HG03064 (cell line): ENCODE results near the gene TLE4.
"Not testable (repeated sequence)": the region's sequence is repeated elsewhere in the genome, so short reads cannot be mapped to it uniquely, and the experiment has no call there.

ENCODE experiments used
- ATAC-seq: cut with Tn5 transposase; IDR thresholded peaks from one replicate; pipeline ENCODE4 v1.9.1; 2021; ENCODE audit warnings: low read depth; ENCODE audit not compliant: unreplicated experiment

The TLE4 gene

DNA sequence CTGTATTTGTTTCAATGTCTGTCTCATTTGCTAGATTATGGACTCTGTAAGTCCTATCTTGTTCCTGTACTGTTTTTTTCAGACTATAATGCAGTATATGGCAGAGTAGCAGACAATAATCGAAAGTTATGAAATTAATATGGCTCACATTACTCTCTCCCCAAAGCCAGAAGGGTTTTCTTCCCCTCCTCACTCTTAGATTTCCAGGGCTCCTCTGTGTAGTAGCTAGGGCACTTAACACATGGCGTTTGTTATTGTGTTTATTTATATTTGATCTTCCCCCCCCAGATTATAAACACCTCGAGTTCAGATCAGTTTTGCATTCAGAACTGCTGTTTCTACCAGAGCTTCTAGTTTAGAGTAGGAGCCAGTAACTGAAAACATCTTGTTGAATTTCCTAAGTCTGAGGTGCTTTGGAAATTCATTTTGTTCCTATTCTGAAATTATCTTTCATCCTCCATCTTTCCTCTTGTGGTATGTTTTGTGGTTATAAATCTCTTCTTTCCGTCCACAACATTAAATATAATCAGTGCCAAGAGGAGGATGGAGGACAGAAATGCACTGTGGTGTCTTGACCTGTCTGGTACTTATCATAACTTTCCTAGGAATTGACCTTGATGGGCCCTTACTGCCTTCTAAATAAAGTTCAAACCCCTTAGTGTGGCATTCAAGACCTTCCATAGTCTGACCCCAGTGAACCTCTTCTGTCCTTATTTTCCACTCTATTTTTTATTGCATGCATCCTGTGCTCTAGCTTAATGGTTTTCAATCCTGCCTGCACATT is 27.0 kb downstream of the TLE4 start:
- no peak for ATAC-seq

DNA sequence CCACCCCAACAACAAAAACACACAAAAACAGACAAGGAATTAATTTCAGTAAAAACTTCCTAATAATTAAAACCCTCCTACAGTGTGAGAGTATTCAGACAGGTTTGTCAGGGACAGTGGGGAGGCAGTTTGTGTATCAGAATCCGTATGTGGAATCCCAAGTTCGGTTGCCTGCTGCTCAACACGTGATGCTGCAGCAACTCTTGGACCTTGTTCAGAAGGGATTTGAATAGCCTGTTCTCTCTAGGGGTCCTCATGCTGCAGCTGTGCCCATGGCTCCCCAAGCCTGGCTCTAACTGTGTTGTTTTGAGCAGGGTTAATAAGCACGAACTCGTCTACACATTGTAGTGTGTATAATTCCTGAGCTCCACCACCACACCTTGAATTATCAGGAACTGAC is 28.7 kb downstream of the TLE4 start:
- ATAC-seq = no peak

DNA sequence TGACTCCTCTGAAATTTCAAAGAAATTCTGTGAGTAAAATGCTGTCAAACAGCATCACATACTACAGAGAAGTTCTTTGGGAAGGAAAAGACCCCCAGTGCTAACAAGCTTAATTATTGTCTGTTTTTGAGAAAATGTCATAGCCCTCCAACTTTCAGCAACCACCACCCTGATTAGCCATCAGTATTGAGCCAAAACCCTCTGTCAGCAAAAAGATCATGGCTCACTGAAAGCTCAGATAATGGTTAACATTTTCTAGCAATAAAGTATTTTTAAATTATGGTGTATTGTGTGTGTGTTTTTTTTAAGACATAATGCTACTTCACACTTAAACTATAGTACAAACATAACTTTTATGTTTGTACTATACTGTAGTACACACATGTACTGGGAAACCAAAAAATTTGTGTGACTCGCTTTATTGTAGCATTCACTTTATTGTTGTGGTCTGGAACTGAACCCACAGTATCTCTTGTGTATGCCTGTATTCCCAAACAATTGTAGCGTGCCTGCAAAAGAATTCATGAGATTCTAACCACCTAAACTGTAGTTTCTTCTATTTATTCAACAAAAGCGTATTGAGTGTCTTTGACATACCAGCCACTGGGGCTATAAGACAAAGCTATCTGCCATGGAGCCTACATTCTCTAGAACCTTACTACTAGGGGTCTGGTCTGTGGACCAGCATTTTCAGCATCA is 31.6 kb downstream of the TLE4 start:
- no peak for ATAC-seq

DNA sequence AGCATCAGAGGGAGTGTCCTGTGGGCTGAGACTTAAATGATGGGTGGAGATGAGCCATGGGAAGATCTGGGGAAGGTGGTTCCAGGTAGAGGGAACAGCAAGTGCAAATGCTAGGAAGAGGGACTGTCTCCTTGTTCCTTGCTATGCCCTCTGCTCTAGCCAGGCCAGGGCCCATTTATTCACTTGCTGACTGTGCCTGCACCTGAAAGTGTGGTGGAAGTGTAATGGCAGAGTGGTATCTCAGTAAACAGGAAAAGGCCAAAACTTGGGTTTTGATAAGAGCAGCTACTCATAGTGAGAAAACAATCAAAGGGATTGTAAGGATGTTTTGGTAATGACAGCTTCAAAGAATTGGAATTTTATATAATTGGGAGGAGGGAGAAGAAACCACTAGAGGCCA is 32.4 kb downstream of the TLE4 start:
- ATAC-seq = no peak

DNA sequence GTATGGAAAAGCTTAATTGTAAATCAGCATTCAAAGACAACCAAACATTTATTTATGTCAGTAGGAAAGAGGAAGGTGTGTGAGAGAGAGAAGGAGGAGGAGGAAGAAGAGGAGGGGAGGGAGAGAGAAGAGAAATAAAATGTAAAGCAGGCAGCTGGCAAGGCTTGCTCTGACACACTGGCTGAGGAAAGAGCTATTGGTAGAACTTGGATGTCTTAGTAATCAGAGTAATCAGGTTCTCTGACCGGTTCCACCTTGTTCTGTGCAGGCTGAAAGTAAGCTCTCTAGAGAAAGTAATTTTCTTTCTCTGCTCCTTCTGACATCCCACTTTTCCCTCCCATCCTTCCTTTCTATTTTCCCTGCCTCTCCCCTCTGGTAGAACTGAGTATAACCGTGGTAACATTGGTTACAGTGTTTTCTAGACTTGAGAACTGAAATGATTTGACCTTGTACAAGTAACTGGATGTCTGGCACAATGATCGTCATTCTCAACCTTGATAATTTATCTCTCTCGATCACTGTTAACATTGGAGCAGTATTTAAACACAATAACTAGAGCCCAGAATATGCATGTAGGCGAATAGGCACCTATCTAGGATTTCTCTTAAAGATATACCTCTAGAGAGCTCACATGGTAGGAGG is 33.3 kb downstream of the TLE4 start:
- ATAC-seq = no peak

DNA sequence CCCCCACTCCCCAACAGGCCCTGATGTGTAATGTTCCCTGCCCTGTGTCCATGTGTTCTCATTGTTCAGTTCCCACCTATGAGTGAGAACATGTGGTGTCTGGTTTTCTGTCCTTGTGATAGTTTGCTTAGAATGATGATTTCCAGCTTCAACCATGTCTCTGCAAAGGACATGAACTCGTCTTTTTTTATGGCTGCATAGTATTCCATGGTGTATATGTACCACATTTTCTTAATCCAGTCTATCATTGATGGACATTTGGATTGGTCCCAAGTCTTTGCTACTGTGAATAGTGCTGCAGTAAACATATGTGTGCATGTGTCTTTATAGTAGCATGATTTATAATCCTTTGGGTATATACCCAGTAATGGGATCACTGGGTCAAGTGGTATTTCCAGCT is 34.8 kb downstream of the TLE4 start:
- ATAC-seq = not testable (repeated sequence)

DNA sequence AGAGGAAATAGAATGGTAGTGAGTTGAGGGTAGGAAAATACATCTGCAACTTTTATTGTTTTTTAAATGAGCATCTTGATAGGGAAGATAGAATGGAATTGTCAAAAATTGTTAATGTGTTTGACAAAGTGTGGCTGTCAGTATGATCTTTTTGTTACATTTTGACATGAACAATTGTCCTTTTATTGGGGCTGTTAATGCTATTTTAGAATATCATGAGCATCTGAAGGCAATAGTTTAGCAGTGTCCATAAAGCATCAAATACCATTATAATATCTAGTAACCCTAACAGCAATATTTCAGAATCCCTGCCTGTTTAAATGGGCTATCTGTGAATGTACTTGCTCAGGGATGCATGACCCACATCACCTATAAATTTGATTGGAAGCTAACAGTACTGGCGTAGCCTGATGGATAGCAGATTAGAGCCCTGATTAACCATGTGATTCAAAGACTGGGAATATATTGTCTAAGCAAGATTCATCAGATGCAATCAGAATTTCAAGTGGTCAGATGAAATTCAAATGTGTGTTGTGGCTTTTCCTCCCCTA is 37.8 kb downstream of the TLE4 start:
- ATAC-seq = no peak

DNA sequence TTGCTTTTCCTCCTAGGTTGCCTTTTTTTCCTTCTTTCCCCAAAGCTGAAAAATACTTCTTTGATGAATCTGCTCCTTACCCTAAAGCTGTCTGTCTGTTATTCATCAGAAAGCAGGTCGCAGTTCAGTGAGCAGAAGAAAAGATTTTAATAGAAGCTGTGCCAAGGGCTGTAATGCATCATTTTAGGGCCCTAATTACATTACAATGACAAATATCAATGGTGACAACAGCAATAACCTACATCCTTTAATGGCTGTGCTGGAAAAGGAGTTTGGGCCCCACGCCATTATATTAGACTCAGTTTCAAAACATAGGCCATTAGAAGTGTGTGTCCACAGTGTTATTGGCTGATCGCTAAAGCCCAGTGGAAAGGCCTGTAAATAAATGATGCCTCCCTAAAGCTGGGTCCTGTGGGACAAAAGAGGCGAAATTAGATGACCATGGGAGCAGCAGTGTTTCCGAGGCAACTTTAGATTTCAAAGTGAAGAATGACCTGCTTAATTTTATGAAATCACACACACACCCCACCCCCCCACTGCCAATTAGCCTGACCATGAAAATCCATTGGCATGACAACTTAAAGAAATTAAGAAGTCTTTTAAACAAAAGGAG is 38.4 kb downstream of the TLE4 start:
- no peak for ATAC-seq

DNA sequence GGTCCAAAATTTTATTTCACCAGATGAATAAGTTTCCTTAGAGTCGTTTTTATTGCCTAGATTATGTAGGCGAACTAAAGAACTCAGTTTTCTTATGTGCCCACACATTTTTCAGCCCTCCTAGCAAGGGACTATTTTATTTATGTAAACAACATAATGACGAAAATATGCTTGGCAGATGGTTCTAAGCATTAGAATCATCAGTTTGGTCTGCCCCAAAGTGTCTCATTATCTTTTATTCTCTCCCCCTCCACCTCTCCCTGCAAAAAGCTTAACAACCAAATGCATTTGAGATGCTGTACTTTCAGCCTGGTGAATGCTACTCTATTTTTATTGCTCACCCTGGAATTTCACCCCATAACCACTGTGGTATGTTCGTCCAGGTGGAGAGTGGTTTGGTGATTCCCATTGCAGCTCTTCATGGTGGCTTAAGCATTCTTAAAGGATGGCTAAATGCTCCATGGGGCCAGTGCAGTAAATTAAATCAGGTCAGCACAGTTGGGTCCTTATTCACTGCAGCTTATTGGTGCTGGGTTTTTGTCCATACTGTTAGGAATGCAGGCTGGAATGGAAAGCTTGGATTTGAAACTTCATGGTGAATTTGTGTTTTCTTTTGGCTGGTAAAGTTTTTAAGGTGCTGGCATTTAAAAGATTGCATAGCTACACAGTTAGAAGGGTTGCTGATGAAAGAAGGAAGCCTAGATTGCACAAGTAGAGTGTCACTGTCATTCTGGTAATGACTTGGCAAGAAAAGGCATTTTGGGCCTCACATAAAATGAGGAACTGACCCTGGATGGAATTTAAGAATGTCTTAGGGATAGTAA is 39.2 kb downstream of the TLE4 start:
- ATAC-seq = peak; percentile 73

DNA sequence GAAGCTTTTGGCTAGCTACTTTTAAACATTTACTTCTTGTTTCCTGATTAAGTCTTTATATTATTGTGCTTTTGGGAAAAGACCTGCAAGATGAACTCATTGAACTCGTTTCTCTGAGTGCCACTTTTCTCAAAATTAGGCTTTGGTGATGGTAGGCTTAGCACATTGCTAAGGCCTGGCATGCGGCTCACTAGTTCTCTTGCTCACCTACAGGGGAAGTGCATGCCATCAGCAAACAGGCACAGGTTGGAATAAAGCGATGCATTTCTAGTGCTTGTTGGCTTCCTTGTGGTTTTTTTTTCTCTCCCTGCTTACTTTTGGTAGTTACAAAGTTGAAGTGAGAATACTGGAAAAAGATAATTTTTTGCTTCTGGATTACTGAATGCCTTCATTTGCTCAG is 41.4 kb downstream of the TLE4 start:
- no peak for ATAC-seq

DNA sequence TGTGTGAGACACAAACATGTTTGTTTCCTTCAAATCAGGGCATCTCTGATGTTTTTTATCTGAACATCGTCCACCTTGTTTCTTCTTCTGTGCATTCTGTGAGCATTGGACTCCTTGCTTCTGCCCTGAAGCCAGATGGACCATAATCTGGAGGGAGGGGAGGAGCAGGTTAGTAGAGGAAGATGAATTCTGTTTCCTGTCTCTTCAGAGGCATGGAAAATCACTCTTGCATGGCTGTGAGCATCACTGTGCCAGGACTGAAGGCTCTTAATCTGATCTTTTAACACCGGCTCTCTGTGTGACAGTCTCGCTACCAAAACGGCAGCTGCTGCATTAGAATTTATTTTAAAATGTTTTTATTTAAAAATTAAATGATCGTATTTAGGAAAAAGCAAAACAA is 43.3 kb downstream of the TLE4 start:
- ATAC-seq = no peak

DNA sequence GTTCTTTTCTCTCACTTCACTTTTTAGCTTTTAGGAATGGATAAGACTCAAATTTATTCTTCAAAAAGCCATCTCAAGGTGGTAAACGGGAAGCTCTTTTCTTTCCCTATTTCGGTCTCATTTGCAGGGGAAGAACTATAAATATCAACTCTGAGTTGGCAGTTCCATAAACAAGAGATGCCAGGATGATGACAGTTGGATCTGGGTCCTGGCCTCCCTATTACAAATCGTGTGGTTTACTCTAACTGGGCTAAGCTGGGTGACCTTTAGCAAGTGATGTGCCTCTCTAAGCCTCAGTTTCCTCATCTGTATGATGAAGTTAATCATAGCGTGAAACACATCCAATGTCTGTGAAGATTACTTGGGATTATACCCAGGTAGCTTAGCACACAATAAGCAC is 44.2 kb downstream of the TLE4 start:
- ATAC-seq = no peak

DNA sequence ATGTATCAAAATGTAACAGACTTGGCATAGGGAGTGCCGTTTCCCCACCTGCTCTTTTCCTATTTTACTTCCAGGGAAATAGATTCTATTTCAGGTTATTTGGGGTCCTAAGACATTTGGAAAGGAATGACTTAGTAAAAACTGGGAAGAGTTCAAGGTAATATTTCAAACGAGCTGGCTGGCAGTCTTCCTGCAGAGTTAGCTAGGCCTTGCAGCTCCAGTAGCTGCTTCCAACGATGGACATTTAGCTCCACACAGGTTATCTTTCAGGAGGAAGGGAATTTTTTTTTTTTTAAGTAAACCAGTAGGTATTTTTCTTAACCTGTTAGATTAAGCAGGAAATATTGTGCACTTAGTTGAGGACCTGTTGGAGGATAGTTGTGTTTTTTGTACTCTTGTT is 45.2 kb downstream of the TLE4 start:
- no peak for ATAC-seq

DNA sequence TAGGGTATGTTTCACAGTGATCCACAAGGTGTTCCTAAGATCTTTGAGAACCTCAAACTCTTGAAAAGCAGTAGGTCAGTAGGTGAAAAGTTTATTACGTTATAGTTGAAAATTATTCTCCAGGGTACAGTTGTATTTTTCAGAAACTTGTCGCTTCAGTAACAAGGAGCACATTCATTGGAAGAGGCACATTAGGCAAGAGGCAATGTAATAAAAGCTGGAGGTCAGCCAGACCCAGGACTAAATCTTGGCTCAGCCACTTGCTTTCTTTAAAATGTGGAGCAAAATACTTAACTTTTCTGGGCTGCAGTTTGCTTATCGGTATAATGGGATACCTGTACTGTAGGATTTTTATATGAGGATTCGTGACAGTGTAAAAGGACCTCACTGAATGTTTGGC is 45.6 kb downstream of the TLE4 start:
- ATAC-seq = no peak

DNA sequence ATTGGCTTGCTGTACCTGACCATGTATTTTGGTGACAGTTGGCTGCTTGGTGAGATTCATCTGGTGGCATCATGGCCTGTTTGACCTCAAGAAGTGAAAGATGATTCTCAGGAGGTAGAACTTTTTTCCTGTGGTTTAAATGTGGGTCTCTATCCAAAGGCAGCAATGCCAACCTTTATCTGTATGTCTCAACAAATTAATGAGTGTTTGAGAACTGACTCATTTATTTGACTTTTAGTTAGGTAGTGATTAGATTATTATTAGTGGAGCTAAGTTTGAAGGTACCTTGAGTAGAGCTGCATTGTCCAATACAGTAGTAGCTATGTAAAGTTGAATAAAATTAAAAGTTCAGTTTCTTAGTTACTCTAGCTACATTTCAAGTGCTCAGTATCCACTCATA is 48.2 kb downstream of the TLE4 start:
- no peak for ATAC-seq

DNA sequence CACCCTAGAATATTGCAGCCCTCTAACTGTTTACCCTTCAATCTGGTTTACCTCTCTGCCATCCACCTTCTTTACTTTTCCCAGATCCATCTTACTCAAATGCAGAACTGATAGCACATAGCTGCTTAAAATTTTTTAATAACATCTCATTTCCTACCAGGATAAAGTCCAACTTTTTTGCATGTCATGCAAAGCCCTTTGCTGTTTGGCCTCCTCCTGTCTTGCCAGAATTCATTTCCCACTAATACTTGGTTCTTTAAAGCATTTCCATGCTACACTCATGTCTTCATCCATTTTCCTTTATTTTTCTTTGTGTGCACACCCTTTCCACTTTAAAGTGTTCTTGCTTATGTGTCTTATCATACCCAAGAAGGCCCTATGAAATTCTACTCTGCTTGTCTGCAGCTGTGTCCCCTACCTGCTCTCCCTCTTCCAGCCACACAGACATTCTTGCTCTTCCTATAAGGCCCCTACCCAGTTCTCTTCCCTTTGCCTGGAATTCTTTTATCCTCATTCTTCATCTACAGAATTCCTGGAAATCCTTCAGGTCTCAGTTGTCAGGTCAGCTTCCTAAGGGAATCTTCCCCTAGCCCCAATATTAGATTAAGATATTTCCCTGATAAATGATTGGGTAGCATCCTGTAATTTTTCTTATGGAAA is 50.3 kb downstream of the TLE4 start:
- ATAC-seq = no peak

DNA sequence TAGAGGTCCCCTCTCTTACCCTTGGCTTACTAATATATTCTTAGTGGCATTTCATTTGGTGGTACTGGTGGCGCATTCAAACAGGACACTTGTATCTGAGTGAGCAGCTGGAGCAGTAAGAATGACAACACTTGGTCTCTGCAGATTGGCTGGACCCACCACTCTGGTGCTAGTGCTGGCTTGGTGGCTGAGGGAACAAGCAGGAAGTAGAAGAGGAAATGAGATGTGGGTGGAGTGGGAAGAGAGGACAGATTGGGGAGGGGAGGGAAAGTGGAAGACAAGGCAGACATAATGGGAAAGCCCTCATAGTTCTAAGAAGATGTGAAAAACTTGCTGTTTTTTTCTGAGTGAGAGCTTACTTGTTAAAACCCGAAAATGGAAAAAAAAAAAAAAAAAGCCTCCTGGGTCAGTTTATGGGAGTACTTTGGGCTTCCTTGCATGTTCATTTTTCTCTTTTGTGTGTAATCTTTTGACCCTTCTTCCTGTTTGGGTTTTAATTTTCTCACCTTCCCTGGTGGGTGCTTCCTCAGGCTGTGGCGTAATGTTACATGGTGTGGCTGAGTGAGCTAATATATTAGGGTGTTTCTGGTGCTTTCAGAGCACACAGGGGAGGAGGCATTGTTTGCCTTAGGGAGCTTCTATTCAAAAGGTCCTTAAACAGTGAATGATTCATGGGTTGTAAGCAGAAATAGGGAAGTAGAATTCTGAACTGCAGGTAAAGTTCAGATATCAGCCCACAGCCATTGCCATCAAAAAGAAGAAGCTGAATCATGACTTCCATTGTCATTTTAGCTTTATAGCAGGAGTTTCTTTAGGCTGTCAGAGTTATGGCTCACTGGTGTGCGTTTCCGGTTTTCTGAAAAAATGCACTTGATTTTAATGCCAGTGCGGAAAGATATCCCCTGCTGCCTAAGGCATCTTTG is 52.3 kb downstream of the TLE4 start:
- ATAC-seq = peak; percentile 92

DNA sequence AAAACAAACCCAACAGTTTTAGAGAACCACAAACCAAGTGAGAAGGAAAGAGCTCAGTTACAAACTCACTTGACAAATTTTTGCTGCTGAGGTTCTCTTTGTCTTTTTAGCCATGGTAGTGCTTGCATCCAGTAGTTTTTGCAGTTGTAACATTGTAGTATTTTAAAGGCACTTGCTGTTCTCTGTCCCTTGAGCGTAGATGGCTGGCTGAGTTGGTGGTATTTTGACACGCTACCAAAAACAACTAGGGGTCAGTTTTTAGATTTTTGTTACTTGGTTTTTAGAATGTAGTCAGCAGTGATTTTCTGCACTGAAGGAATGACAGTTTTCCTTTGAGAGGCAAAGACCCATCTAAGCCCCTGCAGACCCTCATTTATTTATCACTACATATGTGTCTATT is 58.0 kb downstream of the TLE4 start:
- no peak for ATAC-seq
